Caco-2 (cell line): Measurements from ENCODE around the gene MUC16. TPM values are rescaled to one million over a fixed set of nuclear protein-coding genes. Genes with fewer than 3 reads are reported as not detected.
"Not testable (repeated sequence)": the region's sequence is repeated elsewhere in the genome, so short reads cannot be mapped to it uniquely, and the experiment has no call there.

Source experiments
- Bru-seq: library from RNA; stranded (reverse); fragments of 400-500 nt; gene quantifications from one replicate; lab custom pipeline; 2021; lab: Mats Ljungman, UMichigan
- BruChase-seq, 2 experiments: library from RNA; stranded (reverse); fragments of 400-500 nt; gene quantifications; one replicate each; lab custom pipeline; 2021; lab: Mats Ljungman, UMichigan
- BruUV-seq: library from RNA; stranded (reverse); fragments of 400-500 nt; replicated peaks from 2 replicates; lab custom pipeline; 2021; lab: Mats Ljungman, UMichigan
- CTCF ChIA-PET: fragments of 300-600 bp; sonication (Branson Sonifier 250); formaldehyde crosslinking; loops from one replicate; lab custom pipeline; 2022; ENCODE audit warnings: antibody characterized with exemption; lab: Charles Lee
- POLR2A ChIA-PET: fragments of 300-600 bp; sonication (Branson Sonifier 250); formaldehyde crosslinking; loops from one replicate; lab custom pipeline; 2022; ENCODE audit warnings: antibody characterized with exemption; lab: Charles Lee
- DNase-seq, 2 experiments: peaks; one replicate each; pipeline versions ENCODE4 v3.0.0 to v3.0.0-alpha.2; 2020 to 2022
- H3K27me3 ChIP-seq: replicated peaks from 2 replicates; pipeline ENCODE4 v1.6.0; 2011; ENCODE audit warnings: low read length; ENCODE audit not compliant: control insufficient read depth, insufficient read depth
- H3K36me3 ChIP-seq: 2 replicates; pipeline ENCODE4 v1.5.1; 2011; ENCODE audit warnings: low read length; ENCODE audit not compliant: control insufficient read depth, insufficient read depth
- H3K4me1 ChIP-seq: fragments of 250-450 bp; sonication (Bioruptor Pico); 2 replicates; pipeline ENCODE4 v1.5.1; 2020; ENCODE audit warnings: mild to moderate bottlenecking
- H3K4me3 ChIP-seq: 2 replicates; pipeline ENCODE4 v1.5.1; 2011; ENCODE audit warnings: low read depth, mild to moderate bottlenecking, control low read depth, low read length
- H3K9me3 ChIP-seq: fragments of 250-450 bp; sonication (Bioruptor Pico); 2 replicates; pipeline ENCODE4 v1.5.1; 2020; ENCODE audit warnings: mild to moderate bottlenecking, moderate library complexity
- H3K27ac Mint-ChIP-seq: one replicate; pipeline ENCODE4 v1.8.0; 2022; ENCODE audit warnings: mixed read lengths; ENCODE audit not compliant: unreplicated experiment
- H3K27me3 Mint-ChIP-seq: one replicate; pipeline ENCODE4 v1.8.0; 2022; ENCODE audit warnings: mixed read lengths; ENCODE audit not compliant: insufficient read depth, unreplicated experiment
- H3K36me3 Mint-ChIP-seq: one replicate; pipeline ENCODE4 v1.8.0; 2022; ENCODE audit warnings: mild to moderate bottlenecking, mixed read lengths; ENCODE audit not compliant: insufficient read depth, unreplicated experiment
- H3K4me1 Mint-ChIP-seq: one replicate; pipeline ENCODE4 v1.8.0; 2022; ENCODE audit warnings: low read depth, mixed read lengths; ENCODE audit not compliant: unreplicated experiment
- H3K4me3 Mint-ChIP-seq: one replicate; pipeline ENCODE4 v1.8.0; 2022; ENCODE audit warnings: mild to moderate bottlenecking, moderate library complexity, mixed read lengths; ENCODE audit not compliant: unreplicated experiment
- H3K9me3 Mint-ChIP-seq: one replicate; pipeline ENCODE4 v1.8.0; 2022; ENCODE audit warnings: mixed read lengths; ENCODE audit not compliant: unreplicated experiment
- intact Hi-C: fragments of 100-400 bp; cut with micrococcal nuclease; formaldehyde crosslinking; loops from one replicate; pipeline ENCODE4 v1.10.0; 2022; ENCODE audit not compliant: unreplicated experiment
- long read RNA-seq: library from polyadenylated mRNA; stranded (forward); transcript quantifications from one replicate; pipeline ENCODE4 v2.0.0, GENCODE V29; 2022
- total RNA-seq: library from RNA; stranded (reverse); gene quantifications from 2 replicates; pipeline ENCODE4 v1.2.3, GENCODE V29; 2022
- TF ChIP-seq, protein P1 (sequence below), 2 experiments: fragments of 200-600 bp in 1 of 2; IDR thresholded peaks; 1 replicate in 1 of 2; 2 replicates in 1 of 2; pipeline versions ENCODE4 v1.5.1 to v1.8.0; 2011 to 2022; ENCODE audit warnings: antibody characterized with exemption in 1 of 2, control low read depth in 1 of 2, inconsistent platforms in 1 of 2, low read depth in 1 of 2, low read length in 1 of 2, mild to moderate bottlenecking in 1 of 2, moderate library complexity in 1 of 2; ENCODE audit not compliant: insufficient read depth in 1 of 2, severe bottlenecking in 1 of 2, unreplicated experiment in 1 of 2

Gene MUC16
- total RNA-seq (0.05 TPM in 2 replicates), Bru-seq, nascent RNA (percentile 2 among the genes with signal in this experiment), BruChase-seq, experiment 1, labeled RNA remaining after a 2-hour chase (percentile 3 among the genes with signal in this experiment), BruChase-seq, experiment 2, labeled RNA remaining after a 6-hour chase (percentile 7 among the genes with signal in this experiment)
- long read RNA-seq = 0 reads

DNA sequence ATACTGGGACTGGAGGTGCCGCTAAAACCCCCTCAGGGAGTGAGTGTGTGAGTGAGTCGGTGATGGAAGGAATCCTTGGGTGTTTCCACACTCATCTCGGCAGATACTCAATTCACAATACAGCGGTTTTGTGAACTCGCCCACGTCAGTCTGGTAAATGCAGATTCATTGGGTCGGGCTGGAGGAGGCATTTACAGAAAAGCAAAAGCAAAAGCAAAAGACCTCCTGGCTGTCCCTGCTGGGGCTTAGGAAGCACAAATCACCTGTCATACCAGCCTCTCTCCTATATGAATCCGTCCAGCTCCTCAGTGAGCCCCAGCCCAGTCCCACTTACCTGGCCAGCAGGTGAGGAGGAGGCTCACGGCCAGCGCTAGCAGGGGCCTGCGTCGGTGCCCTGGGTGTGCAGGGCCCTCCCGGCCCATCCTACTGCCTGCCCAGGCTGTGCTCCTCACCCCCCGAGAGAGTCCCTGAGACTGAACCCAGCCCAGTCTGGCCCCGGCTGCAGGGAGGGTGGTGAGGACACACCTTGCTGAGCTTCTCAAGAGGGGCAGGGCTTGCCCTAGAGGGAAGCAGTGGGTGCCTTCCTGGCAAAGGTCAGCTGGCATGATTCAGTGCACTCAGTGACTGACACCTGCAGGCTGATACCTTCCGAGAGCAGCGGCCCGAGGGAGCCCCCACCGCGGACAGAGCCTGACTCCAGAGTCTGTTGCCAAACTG is at the start of gene MUC16:
TSS of gene MUC16 (minus strand) at position 475 of the 717 bp plus-strand sequence.
- H3K27me3 Mint-ChIP-seq = no peaks in the 10 kb centered on the region
- ChIA-PET CTCF (no interaction called here), POLR2A (no interaction called here)
- TF ChIP-seq, protein P1, sequence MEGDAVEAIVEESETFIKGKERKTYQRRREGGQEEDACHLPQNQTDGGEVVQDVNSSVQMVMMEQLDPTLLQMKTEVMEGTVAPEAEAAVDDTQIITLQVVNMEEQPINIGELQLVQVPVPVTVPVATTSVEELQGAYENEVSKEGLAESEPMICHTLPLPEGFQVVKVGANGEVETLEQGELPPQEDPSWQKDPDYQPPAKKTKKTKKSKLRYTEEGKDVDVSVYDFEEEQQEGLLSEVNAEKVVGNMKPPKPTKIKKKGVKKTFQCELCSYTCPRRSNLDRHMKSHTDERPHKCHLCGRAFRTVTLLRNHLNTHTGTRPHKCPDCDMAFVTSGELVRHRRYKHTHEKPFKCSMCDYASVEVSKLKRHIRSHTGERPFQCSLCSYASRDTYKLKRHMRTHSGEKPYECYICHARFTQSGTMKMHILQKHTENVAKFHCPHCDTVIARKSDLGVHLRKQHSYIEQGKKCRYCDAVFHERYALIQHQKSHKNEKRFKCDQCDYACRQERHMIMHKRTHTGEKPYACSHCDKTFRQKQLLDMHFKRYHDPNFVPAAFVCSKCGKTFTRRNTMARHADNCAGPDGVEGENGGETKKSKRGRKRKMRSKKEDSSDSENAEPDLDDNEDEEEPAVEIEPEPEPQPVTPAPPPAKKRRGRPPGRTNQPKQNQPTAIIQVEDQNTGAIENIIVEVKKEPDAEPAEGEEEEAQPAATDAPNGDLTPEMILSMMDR (IDR thresholded peaks at IDR 0.05; ENCODE audit: insufficient read depth in 1 of 2, low read depth in 1 of 2, low read length in 1 of 2, severe bottlenecking in 1 of 2, unreplicated experiment in 1 of 2) = no peak
- Histone ChIP-seq H3K4me1 (no peaks in the 10 kb centered on the region), H3K27me3 (no peaks in the 10 kb centered on the region), H3K9me3 (peaks cover 4% of the 10 kb centered on the region), H3K4me3 (no peak within 1 kb of the TSS), H3K36me3 (no peaks in the 10 kb centered on the region)
- no TSS peak for BruUV-seq
- no peaks in the 10 kb centered on the region for H3K9me3 Mint-ChIP-seq
- peaks cover 5% of the 10 kb centered on the region for H3K36me3 Mint-ChIP-seq
- no peak for DNase-seq
- H3K4me1 Mint-ChIP-seq = peaks cover 6% of the 10 kb centered on the region
- no peak within 1 kb of the TSS for H3K4me3 Mint-ChIP-seq
- intact Hi-C loops = no loop called here
- H3K27ac Mint-ChIP-seq = no peak within 1 kb of the TSS

DNA sequence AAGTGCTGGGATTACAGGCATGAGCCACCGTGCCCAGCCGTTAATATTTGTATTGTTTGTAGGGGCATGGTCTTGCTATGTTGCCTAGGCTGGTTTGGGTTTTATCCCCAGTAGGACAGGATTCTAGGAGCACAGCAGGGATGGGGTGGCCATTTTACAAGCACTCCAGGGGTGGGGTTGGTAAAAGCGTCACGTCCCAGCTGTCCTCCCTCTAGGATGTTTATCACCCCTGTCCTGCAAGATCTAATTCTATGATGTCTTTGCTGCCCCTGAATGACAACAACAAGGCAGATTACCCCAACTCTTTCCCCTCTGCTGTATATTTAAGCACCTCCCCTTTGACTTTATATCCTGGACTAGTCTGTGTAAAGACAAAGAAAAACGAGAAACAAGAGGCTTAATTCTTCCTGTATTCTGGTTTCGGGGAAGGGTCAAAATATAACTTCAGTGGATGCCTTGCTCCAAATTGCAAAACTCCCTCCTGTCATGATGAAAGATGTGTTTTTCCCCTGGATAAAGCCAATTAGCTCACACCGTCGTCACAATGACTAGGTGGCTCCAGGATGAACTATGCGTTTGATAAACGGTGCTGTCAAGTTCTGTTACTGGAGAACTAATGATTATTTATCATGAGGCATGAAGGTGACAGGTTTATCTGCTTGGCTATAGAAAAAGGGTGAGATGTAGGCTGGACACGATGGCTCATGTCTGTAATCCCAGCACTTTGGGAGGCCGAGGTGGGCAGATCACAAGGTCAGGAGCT is 48.9 kb upstream of the MUC16 start:
- no peaks in the 10 kb centered on the region for H3K27me3 Mint-ChIP-seq
- no peak for DNase-seq
- intact Hi-C loops = no loop called here
- Histone ChIP-seq H3K4me3 (no peak overlapping the region), H3K27me3 (no peaks in the 10 kb centered on the region), H3K9me3 (no peaks in the 10 kb centered on the region), H3K4me1 (no peaks in the 10 kb centered on the region), H3K36me3 (no peaks in the 10 kb centered on the region)
- H3K27ac Mint-ChIP-seq = no peak overlapping the region
- ChIA-PET CTCF (no interaction called here), POLR2A (no interaction called here)
- BruUV-seq = no TSS peak
- TF ChIP-seq, protein P1 (IDR thresholded peaks at IDR 0.05; ENCODE audit: insufficient read depth in 1 of 2, low read depth in 1 of 2, low read length in 1 of 2, severe bottlenecking in 1 of 2, unreplicated experiment in 1 of 2) = no peak
- no peaks in the 10 kb centered on the region for H3K4me1 Mint-ChIP-seq
- no peaks in the 10 kb centered on the region for H3K36me3 Mint-ChIP-seq
- H3K9me3 Mint-ChIP-seq = peaks cover 11% of the 10 kb centered on the region
- no peak overlapping the region for H3K4me3 Mint-ChIP-seq

DNA sequence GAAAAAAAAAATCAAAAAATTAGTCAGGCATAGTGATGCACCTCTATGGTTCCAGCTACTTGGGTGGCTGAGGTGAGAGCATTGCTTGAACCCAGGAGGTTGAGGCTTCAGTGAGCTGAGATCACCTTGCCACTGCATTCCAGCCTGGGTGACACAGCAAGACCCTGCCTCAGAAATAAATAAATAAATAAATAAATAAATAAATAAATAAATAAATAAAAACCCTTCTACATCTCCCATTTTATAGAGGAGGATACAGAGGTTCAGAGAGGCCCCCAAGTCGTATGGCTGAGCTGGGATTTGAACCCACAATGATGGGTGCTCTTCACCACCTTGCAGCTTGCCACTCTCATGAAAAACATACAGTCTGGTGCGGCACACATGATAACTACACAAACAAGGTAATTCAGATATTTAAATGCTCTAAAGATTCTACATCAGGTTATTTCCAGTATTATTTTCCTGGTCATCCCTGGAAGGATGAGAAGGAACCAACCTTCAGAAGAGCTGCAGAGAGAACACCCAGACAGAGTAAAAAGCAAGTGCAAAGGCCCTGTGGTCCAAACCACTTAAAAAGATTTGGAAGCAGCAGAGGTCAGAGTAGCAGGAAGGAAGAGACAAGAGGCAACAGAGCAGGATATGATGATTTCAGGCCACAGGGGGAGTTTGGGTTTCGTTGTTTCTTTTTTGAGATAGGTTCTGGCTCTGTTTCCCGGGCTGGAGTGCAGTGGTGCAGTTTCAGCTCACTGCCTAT is 47.5 kb upstream of the MUC16 start:
- POLR2A ChIA-PET = no interaction called here
- H3K27ac Mint-ChIP-seq = no peak overlapping the region
- Histone ChIP-seq H3K27me3 (no peaks in the 10 kb centered on the region), H3K9me3 (no peaks in the 10 kb centered on the region), H3K4me1 (no peaks in the 10 kb centered on the region), H3K4me3 (no peak overlapping the region), H3K36me3 (no peaks in the 10 kb centered on the region)
- H3K4me1 Mint-ChIP-seq = no peaks in the 10 kb centered on the region
- intact Hi-C loops = no loop called here
- TF ChIP-seq, protein P1 (IDR thresholded peaks at IDR 0.05; ENCODE audit: insufficient read depth in 1 of 2, low read depth in 1 of 2, low read length in 1 of 2, severe bottlenecking in 1 of 2, unreplicated experiment in 1 of 2) = no peak
- H3K27me3 Mint-ChIP-seq = no peaks in the 10 kb centered on the region
- BruUV-seq = no TSS peak
- no peak overlapping the region for H3K4me3 Mint-ChIP-seq
- H3K36me3 Mint-ChIP-seq = no peaks in the 10 kb centered on the region
- CTCF ChIA-PET = no interaction called here
- H3K9me3 Mint-ChIP-seq = peaks cover 25% of the 10 kb centered on the region
- no peak for DNase-seq

DNA sequence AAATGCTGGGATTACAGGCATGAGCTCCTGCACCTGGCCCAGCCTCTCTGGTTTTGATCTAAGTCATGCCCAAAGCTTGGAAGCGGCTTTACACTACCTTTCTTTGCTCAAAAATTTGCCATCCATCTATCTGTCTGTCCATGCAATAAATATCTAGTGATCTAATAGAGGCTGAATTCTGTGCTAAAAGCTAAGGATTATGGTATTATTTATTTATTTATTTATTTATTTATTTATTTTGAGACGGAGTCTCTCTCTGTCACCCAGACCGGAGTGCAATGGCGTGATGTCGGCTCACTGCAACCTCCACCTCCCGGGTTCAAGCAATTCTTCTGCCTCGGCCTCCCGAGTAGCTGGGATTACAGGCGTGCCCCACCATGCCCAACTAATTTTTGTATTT is 45.9 kb upstream of the MUC16 start:
- H3K36me3 Mint-ChIP-seq, H3K27ac Mint-ChIP-seq, H3K4me3 ChIP-seq, POLR2A ChIA-PET, H3K4me1 ChIP-seq, H3K27me3 ChIP-seq, H3K4me1 Mint-ChIP-seq, H3K4me3 Mint-ChIP-seq, DNase-seq, H3K27me3 Mint-ChIP-seq, CTCF ChIA-PET, BruUV-seq, H3K36me3 ChIP-seq, intact Hi-C loops, H3K9me3 ChIP-seq: not testable (repeated sequence)
- H3K9me3 Mint-ChIP-seq = peaks cover 25% of the 10 kb centered on the region
